HUES48 (cell line): ENCODE results near the gene FUOM.

Experiments used
- H3K27ac ChIP-seq: one replicate; pipeline ENCODE4 v1.7.0; 2013; ENCODE audit warnings: low read depth, low read length, inconsistent platforms
- H3K27me3 ChIP-seq: 2 replicates; pipeline ENCODE4 v1.6.1; 2013; ENCODE audit warnings: mild to moderate bottlenecking, low read length; ENCODE audit not compliant: control insufficient read depth, insufficient read depth
- H3K36me3 ChIP-seq: 2 replicates; pipeline ENCODE4 v1.6.1; 2013; ENCODE audit warnings: low read length; ENCODE audit not compliant: control insufficient read depth, insufficient read depth
- H3K4me1 ChIP-seq: 2 replicates; pipeline ENCODE4 v1.6.1; 2013; ENCODE audit warnings: mild to moderate bottlenecking, low read length; ENCODE audit not compliant: control insufficient read depth, insufficient read depth
- H3K4me3 ChIP-seq: 2 replicates; pipeline ENCODE4 v1.5.1; 2013; ENCODE audit warnings: mild to moderate bottlenecking, low read depth, low read length
- H3K9ac ChIP-seq: 2 replicates; pipeline ENCODE4 v1.6.1; 2013; ENCODE audit warnings: mild to moderate bottlenecking, low read depth, low read length, moderate library complexity
- H3K9me3 ChIP-seq: 2 replicates; pipeline ENCODE4 v1.6.1; 2013; ENCODE audit warnings: low read length; ENCODE audit not compliant: control insufficient read depth, insufficient read depth

Gene FUOM

DNA sequence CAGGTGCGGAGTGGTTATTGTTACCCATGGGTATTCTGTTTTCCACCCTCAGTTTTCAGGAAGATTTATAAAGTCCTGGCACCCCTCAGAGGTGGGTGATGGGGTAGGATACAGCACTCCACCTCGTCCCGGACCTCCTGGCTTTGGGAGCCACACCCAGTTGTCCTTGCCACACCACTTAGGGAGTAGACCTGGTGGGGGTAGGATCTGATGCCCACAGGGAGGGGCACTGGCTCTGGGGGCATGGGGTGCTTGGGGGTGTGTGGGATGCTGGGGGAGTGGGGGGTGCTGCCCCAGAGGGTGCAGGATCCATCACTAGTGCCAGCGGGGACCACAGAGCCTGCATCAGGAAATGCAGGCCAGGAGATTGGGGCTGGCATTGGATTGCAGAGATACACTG is 44.6 kb downstream of the FUOM start:
- no peak overlapping the region for H3K4me3 ChIP-seq
- no peaks in the 10 kb centered on the region for H3K9me3 ChIP-seq
- peaks cover 32% of the 10 kb centered on the region for H3K36me3 ChIP-seq
- no peaks in the 10 kb centered on the region for H3K27me3 ChIP-seq
- H3K9ac ChIP-seq, result no peak overlapping the region
- H3K4me1 ChIP-seq, result no peaks in the 10 kb centered on the region
- no peak overlapping the region for H3K27ac ChIP-seq

GRCh38 chr10:133312769-133313145 is 45.1 kb downstream of the FUOM start:
- Histone ChIP-seq H3K4me3 (no peak overlapping the region), H3K9me3 (no peaks in the 10 kb centered on the region), H3K27ac (no peak overlapping the region), H3K27me3 (no peaks in the 10 kb centered on the region), H3K4me1 (no peaks in the 10 kb centered on the region), H3K9ac (no peak overlapping the region), H3K36me3 (peaks cover 32% of the 10 kb centered on the region)

- Histone ChIP-seq H3K4me1 (no peaks in the 10 kb centered on the region), H3K27ac (no peak overlapping the region), H3K36me3 (peaks cover 32% of the 10 kb centered on the region), H3K9me3 (no peaks in the 10 kb centered on the region), H3K4me3 (no peak overlapping the region), H3K27me3 (no peaks in the 10 kb centered on the region), H3K9ac (no peak overlapping the region)
These were observed 45.6 kb downstream of the FUOM start for GRCh38 chr10:133312016-133312768.

DNA sequence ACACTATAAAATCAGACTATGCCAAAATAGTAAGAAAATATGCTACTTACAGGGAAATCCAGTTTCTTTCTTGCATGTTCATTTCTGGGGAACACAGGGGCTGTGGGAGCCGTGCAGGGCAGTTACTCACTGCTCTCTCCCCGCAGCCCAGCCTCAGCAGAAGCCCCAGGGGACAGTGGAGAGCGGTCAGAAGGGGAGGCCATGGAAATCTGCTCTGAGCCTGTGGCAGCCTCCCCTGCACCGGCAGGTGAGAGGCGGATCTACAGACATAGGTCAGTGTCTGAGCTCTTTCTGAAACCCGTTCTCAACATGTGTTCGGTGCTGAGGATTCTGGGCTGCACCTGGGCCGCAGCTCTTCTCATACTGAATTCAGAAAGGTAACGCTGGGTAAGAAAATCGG is 46.2 kb downstream of the FUOM start:
- Histone ChIP-seq H3K36me3 (peaks cover 32% of the 10 kb centered on the region), H3K27me3 (no peaks in the 10 kb centered on the region), H3K27ac (no peak overlapping the region), H3K9me3 (no peaks in the 10 kb centered on the region), H3K4me1 (no peaks in the 10 kb centered on the region), H3K9ac (no peak overlapping the region), H3K4me3 (no peak overlapping the region)

- no peak overlapping the region for H3K9ac ChIP-seq
- H3K36me3 ChIP-seq, result peaks cover 32% of the 10 kb centered on the region
- H3K4me1 ChIP-seq, result no peaks in the 10 kb centered on the region
- no peaks in the 10 kb centered on the region for H3K27me3 ChIP-seq
- no peaks in the 10 kb centered on the region for H3K9me3 ChIP-seq
- no peak overlapping the region for H3K4me3 ChIP-seq
- no peak overlapping the region for H3K27ac ChIP-seq
These were observed 47.0 kb downstream of the FUOM start for GRCh38 chr10:133310789-133311188.

GRCh38 chr10:133310399-133310755 is 47.4 kb downstream of the FUOM start:
- Histone ChIP-seq H3K4me1 (no peaks in the 10 kb centered on the region), H3K4me3 (no peak overlapping the region), H3K9ac (no peak overlapping the region), H3K36me3 (peaks cover 32% of the 10 kb centered on the region), H3K27ac (no peak overlapping the region), H3K9me3 (no peaks in the 10 kb centered on the region), H3K27me3 (no peaks in the 10 kb centered on the region)

DNA sequence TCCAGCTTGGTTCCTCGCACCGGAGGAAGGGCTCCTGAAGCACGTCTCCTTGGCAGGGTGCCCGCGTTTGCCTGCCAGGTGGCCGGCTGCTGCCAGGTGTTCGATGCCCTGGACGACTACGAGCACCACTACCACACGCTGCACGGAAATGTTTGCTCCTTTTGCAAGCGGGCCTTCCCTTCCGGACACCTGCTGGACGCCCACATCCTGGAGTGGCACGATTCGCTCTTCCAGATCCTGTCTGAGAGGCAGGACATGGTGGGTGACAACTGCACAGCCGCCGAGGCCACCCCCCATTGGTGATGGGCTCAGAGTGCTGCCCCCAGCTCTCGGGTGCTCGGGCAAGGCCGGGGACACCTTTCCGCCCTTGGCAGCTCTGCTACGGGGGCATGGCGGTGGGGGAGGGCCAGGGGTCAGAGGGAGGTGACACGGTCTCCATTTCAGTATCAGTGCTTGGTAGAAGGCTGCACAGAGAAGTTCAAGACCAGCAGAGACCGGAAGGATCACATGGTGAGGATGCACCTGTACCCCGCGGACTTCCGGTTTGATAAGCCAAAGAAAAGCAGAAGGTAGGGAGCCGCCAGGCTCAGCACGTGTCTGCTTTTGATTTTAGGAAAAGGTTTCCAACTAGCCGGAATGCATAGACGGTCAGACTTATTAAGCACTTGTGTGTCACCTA is 48.0 kb downstream of the FUOM start:
- H3K36me3 ChIP-seq, result peaks cover 32% of the 10 kb centered on the region
- H3K4me1 ChIP-seq, result no peaks in the 10 kb centered on the region
- no peak overlapping the region for H3K9ac ChIP-seq
- no peak overlapping the region for H3K27ac ChIP-seq
- H3K27me3 ChIP-seq, result no peaks in the 10 kb centered on the region
- peak overlapping the region; percentile 49; the same call in 1 of the 2 replicates for H3K4me3 ChIP-seq
- no peaks in the 10 kb centered on the region for H3K9me3 ChIP-seq

GRCh38 chr10:133309100-133309719 is 48.6 kb downstream of the FUOM start:
- H3K9ac ChIP-seq, result peak overlapping the region; percentile 96
- H3K4me1 ChIP-seq, result no peaks in the 10 kb centered on the region
- peak overlapping the region; percentile 96 for H3K27ac ChIP-seq
- H3K4me3 ChIP-seq, result peak overlapping the region; percentile 94
- no peaks in the 10 kb centered on the region for H3K9me3 ChIP-seq
- H3K27me3 ChIP-seq, result no peaks in the 10 kb centered on the region
- peaks cover 32% of the 10 kb centered on the region for H3K36me3 ChIP-seq

- peak within 1 kb of the TSS; percentile 96 for H3K27ac ChIP-seq
- H3K27me3 ChIP-seq, result no peaks in the 10 kb centered on the region
- peaks cover 32% of the 10 kb centered on the region for H3K36me3 ChIP-seq
- no peaks in the 10 kb centered on the region for H3K9me3 ChIP-seq
- H3K4me1 ChIP-seq, result no peaks in the 10 kb centered on the region
- peak within 1 kb of the TSS; percentile 96 for H3K9ac ChIP-seq
- peak within 1 kb of the TSS; percentile 94 for H3K4me3 ChIP-seq
These were observed 49.3 kb downstream of the FUOM start, which contains the start of the genes TUBGCP2 and ZNF511 for GRCh38 chr10:133308421-133309099. TUBGCP2 (minus strand) TSS chr10:133308872; CDS start chr10:133302941, 5,931 bp downstream. ZNF511 (plus strand) TSS chr10:133308914; CDS start chr10:133308944, 30 bp downstream.

DNA sequence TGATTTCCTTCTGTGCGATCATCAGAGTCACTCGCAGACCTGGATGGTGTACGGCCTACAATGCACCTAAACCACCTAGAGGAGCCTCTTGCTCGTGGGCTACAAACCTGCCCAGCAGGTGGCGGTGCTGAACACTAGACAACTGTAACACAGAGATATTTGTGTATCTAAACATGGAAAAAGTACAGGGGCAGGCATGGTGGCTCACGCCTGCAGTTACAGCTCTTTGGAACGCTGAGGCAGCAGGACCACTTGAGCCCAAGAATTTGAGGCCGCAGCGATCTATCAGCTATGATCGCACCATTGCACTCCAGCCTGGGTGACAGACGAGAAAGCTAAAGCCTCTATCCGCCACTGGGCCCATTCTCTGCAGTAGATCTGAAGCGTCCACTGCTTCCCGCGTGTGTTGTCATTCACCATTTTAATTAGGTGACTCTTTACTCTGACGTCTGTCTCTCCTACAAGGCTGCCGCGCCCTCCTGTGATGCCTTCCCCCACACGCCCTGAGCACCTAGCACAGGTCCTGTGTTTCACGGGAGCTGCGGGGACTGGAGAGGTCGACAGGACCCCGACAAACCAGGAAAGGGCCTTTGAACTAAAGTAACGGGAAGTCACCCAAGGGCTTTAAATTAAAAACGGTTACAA is 49.9 kb downstream of the FUOM start:
- Histone ChIP-seq H3K9me3 (no peaks in the 10 kb centered on the region), H3K4me3 (peak overlapping the region; percentile 94), H3K9ac (peak overlapping the region; percentile 96), H3K4me1 (no peaks in the 10 kb centered on the region), H3K27me3 (no peaks in the 10 kb centered on the region), H3K27ac (peak overlapping the region; percentile 96), H3K36me3 (peaks cover 32% of the 10 kb centered on the region)
